Measurements from ENCODE around the gene TAS2R10.
"Not testable (repeated sequence)": the region's sequence is repeated elsewhere in the genome, so short reads cannot be mapped to it uniquely, and the experiment has no call there.

The TAS2R10 gene, protein sequence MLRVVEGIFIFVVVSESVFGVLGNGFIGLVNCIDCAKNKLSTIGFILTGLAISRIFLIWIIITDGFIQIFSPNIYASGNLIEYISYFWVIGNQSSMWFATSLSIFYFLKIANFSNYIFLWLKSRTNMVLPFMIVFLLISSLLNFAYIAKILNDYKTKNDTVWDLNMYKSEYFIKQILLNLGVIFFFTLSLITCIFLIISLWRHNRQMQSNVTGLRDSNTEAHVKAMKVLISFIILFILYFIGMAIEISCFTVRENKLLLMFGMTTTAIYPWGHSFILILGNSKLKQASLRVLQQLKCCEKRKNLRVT

DNA sequence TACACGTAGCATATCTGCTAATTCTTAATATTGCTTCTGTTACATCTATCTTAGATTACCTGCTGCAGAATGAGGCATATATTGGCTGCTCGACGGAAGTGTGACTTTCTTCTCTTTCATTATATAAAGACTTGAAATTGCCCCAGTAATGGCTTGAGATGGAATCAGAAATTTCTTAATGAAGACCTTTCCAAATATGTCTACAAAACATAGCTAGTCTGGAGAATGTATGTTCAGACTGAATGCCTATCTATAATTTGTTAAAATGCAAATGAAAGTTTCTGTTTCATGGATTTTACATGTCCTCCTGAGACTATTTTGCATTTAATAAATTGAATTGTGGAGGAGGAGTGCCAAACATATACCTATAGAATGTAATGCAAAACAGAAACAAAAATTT lies at the start of gene TAS2R10:
Gene TAS2R10, minus strand, starts transcription at position 101 of the 400 bp plus-strand sequence. Its CDS starts 89 bp downstream, at position 12.
- no peak for DNase-seq

DNA sequence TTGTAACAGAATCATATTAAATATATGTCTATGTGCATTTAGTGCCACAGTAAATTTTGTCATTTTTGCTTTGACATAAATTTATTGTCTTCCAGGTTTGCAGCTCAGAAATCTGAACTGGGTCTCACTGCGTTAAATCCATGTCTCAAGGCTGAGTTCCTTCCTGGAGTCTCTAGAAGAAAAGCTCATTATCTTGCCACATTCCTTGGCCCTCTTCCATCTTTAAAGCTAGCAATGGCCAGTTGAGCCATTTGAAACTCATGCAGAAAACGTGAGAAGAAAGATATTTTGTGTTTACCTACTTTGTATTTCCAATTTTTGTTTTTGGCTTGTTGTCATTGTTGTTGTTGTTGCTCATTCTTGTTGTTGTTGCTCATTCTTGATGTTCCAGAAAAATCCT lies 47.2 kb upstream of the TAS2R10 start:
- DNase-seq, result no peak

DNA sequence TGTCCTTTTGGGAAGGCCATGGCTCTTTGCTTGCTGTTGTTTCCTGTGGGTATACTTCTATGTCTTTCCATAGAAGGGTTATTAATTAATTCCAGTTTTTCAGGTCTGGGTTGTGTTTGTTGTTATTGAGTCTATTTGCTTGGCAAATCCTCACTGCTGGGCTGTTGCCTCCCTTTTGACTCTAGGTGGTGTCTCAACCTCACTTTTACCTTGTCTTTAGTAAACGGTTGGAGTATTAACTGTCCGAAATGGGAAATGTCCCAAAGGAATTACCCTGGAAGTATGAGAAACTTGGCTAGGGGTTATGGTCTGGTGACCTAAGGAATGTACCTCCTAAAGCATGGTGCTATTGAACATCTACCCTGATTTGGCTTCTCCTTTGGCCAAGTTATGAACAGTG lies 41.2 kb upstream of the TAS2R10 start:
- no peak for DNase-seq

DNA sequence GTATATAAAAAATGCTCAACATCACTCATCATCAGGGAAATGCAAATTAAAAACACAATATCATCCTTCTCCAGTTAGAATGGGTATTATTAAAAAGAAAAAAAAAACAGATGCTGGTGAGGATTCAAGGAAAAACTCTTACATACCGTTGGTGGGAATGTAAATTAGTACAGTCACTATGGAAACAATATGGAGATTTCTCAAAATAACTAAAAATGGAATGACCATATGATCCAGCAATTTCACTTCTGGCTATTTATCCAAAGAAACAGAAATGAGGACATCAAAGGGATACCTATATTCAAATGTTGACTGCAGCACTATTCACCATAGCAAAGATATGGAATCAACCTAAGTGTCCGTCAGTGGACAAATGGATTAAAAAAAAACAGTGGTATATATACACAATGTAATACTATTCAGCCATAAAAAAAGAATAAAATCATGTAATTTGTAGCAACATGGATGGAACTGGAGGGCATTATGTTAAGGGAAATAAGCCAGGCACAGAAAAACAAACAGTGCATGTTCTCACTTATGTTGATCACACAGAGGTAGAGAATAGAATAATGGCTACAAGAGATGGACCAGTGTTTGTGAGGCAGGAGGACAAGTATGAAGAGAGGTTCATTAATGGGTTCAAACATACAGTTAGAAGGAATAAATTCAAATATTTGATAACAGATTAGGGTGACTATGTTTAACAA lies 37.5 kb upstream of the TAS2R10 start:
- DNase-seq, result no peak

DNA sequence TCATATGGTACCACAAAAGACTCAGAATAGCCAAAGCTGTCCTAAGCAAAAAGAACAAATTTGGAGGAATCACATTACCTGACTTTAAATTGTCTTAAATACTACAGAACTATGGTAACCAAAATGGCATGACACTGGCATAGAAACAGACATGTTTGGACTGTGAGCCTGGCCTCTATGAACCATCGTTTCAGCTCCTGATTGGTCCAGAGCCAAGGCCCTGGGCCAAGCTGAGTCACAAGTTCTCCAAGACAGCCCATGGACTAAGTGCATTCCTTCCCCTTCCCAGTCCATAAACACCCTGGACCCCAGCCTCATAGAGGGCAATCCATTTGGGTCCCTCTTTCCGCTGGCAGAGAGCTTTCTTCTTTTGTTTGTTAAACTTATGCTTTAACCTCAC lies 35.2 kb upstream of the TAS2R10 start:
- no peak for DNase-seq

DNA sequence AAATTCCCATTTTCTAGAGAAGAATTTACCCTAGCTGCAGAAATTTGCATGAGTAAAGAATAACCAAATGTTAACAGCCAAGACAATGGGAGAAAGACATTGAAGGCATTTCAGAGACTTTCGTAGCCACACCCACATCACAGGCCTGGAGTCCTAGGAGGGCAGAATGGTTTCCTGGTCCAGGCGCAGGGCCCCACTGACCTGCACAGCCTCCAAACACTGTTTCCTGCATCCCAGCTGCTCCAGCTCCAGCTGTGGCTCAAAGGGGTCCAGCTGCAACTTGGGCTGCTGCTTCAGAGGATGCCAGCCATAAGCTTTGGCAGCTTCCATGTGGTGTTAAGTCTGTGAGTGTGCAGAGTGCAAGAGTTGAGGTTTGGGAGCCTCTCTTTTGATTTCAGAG lies 29.6 kb upstream of the TAS2R10 start:
- no peak for DNase-seq

DNA sequence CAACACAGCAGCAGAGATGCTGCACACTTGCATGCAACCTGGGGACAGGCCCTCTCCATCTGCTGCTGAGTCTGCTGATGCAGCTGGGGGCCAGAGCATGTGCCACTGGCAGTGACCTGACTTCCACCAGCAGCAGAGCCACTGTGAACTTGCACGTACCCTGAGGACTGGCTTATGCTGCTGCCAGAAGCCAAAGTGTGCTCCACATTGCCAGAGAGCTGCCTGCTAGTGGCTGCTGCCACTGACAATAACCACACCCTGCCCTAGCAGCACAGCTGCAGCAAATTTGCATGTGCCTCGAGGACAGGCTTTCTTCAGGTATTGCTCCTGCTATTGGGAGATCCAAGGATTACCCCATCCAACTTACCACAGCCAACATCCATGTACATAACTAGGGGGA lies 27.6 kb upstream of the TAS2R10 start:
- no peak for DNase-seq

DNA sequence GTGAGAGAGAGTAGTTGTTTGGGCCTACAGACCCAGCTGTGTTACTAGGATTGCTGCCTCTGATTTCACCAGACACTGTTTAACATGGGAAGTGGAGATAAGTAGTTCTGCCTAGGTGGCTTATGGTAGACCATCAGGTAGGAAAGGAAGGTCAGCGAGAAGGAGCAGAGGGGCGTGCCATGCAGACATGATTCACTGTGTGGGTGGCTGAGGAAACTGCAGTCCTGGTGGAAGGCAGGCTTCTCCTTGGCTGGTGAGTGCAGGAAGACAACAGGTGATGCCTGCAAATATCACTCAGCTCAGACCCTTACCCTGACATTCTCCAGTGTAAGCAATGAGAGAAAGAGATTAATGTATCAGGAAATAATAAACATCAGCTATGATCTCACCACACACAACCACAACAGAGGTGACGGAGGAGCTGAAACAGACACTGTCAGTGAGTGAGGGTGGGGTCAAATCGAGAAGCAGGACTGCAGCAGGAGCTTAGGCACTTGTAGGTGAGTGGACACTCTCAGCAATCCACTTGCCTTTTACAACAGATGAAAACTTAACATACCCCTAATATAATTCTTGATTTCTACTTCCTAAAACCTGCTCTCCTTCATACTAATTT lies 25.2 kb upstream of the TAS2R10 start:
- DNase-seq, result peak in 1 of 2 donors; percentile 5

DNA sequence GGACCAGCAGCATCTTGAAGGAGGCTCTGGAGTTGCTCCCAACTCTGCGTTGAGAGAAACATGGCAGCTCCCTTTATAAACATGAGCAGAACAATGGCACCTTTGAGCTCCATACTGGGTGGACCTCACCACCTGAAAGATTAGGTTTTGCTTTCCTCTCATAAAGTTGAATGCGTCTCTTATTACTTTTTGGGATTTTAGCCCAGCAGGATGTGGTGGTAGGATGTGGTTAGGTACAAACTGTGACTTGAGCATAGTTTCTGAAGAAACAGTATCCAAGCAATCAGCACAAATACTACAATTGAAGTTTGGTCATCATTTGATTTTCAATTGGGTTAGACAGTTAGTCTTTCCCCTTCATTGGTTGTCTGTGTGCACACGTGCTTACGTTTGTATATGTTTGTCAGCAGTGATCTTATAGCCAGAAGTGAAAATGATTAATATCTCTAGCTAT lies 23.3 kb upstream of the TAS2R10 start, which contains the start of gene PRR4:
Gene PRR4, minus strand, starts transcription at position 51 of the 454 bp plus-strand sequence. Its CDS starts 38 bp downstream, at position 13.
- DNase-seq, result peak in 1 of 2 donors; percentile 56

DNA sequence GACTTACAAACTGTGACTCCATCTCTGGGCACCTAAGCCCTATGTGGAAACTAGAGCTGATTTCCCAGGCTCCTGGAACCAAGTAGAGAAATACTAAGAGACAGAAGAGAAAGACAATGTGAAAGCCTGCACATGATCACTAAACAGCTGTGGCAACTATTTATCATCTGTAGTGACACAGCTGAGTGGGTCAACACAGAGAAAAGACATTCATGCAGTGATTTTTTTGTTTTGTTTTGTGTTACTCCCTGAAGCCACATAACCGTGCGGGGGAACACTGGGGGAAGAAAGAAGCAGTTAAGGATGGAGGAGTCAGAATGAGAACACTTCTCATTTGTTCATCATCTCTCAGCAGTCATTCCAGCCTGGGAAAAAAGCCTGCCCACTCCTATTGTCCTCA lies 21.6 kb upstream of the TAS2R10 start:
- no peak for DNase-seq

DNA sequence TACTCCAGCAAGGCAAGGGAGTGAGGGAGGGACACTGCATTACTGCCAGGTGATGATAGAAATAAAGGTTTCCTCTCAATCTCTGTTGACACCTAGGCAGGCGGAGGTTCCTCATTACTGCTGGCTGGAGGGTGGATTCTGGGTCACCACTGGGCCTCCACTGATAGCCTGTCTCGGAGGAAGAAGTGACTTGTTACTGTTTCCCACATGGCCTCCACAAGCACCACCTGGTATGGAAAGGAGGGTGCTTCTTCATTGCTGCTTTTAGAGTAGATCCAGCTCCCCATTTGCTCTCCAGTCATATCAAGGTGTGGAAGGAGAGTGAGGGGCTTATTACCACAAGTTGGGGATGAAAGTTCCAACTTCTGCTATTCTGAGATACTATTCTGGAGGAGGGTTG lies 16.7 kb upstream of the TAS2R10 start:
- DNase-seq, result no peak

DNA sequence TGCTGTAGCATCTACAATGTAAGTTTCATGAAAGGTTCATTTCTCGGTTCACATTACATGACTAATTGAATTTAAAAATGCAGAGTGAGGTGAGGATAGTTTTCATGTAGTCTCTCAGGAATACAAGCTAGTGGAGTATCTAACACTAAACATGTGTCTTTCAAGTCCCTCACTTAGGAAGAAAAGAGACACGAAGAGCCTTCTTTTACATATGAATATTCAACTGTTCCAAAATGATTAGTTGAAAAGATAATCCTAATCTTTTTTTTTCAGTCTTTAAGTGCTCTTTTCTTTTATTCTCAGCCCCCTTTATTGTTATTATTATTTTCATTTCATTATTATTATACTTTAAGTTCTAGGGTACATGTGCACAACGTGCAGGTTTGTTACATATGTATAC lies 12.3 kb upstream of the TAS2R10 start:
- no peak for DNase-seq

DNA sequence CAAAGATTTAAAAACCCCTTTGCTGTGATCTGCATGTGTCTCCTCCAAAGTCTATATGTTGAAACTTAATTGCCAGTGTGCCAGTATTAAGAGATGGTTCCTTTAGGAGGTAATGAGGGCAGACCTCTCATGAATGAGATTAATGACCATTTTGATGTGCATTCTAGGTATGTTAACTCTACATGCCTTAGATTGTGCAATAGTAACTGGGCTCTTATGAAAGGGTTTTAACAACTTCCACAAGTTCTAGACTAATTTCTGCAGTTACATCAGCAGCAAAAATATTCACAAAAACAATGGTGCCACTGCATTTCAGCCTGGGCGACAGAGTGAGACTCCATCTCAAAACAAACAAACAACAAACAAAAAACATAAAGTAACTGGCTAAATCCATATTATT lies 3.8 kb upstream of the TAS2R10 start:
- DNase-seq, result no peak

DNA sequence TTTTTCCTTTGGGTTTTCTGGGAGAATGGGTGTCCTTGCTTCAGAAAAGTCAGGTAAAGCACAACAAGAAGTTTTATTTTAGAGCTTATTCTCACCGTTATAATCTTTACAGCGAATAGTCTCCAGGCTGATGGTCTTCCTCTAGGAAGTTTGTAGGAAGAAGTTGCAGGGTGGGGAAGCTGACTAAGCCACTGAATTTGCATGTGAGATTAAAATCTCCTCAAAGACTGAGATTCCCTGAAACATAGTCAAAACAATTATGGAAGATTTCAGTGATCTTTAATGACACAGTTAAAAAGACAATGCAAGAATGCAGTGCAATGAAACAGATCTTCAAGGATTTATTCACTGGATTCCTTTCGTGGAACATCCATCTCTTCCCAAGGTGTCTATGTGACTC lies 1.2 kb downstream of the TAS2R10 start:
- DNase-seq, result no peak

DNA sequence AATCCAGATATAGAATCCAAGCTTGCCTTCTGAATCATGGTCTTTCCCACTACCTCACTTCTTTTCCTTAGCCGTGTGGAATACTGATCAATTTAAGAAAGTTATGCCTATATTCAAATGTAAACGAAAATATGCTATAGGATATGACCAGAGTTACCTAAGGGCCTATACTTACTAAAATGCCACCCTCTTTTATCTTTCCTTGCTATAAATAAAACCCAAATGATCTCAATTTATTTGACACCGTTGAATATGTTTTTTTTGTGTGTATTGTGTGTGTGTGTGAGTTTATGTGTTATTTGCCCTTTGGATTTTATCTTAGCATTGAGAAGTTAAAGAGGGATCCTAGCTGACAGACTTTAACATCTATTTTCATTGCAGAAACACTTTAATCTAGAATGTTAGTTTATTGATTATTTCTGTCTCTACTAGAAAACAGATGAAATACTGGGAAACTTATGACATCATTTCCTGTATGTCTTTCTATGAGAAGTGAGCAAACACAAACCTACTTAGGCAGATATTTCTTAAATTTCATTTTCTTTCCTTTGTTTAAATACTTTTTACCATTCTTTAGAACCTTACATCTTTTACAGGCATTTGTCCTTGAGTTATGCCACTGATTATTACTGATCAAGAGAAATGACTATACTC lies 14.1 kb downstream of the TAS2R10 start:
- DNase-seq, result no peak

DNA sequence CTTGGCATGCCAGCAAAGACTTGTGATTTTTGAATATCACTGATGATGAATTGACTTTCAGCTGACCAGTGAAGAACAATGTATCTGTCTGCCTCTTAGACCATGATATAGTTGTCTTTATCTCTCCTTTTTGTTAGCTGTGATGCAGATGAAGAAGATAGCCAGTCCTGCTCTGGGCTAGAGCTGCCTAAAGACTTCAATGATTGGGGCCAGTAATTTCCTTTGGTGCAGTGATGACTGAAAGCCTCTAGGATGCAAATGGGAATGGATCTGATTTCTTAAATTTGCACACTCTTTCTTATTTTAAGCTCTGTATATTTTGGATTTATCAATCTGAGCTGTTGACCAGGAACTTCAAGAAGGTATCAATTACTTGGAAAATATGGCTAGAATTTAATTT lies 16.1 kb downstream of the TAS2R10 start, which contains the start of gene TAS2R9:
Gene TAS2R9, minus strand, starts transcription at position 101 of the 400 bp plus-strand sequence. Its CDS starts 93 bp downstream, at position 8.
- no peak for DNase-seq

DNA sequence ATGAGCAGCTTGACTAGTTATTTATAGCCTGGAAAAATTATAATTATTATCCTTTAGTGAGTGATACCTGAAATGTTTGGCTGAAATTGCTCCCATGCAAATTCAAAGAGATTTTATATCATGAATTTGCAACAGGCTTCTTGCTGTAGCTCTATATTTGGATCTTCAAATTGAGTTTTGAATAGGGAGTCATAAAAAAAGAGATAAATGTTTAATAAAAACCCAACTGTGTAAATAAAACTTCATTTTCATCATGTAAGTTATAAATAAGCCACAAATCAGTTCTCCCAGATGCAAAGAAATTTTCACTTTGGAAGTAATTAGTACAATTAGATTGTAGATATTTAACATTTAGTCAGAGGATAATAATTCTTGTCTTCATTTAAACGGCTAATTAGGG lies 19.0 kb downstream of the TAS2R10 start, which contains the start of gene TAS2R8:
Gene TAS2R8, minus strand, starts transcription at position 101 of the 400 bp plus-strand sequence. CDS start 306 bp downstream, outside the sequence.
- no peak for DNase-seq

DNA sequence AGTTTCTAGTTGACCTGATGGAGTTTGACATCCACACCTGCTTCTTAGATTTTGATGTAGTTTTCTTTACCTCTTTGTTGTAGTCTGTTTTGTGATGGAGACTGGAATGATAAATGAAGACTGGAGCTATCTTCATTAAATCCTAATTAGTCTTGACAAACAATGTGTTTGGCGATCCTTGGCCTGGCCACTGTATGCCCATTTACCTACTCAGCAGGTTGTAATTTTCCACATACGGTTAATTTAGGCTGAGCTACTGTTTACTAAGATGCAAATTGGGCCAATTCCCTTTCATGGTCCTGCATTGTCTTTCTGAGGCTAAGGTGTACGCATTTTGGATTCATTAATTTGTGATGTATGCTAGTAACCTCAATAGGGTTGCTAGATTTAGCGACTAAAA lies 23.6 kb downstream of the TAS2R10 start, which contains the start of gene TAS2R7:
Gene TAS2R7, minus strand, starts transcription at position 41 of the 400 bp plus-strand sequence. CDS start 57 bp downstream, outside the sequence.
- DNase-seq, result no peak

DNA sequence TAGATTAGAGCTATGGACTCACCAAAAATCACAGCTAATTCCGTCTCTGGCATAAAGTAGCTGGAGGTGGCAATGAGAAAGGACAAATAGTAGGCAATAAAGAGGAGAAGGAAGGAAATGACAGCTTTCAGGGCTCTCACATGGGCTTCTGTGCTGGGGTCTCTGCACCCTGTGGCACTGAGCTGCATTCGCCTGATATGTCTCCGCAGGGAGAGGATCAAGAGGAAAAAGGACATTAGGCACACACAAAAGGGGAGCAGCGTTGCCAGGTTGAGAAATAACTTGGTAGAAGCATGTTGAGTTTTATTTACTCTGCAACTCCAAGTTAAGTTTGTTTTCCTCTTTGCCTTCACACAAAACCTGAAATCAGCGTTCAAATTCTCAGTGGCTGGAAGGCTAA lies 24.4 kb downstream of the TAS2R10 start:
- DNase-seq, result no peak

DNA sequence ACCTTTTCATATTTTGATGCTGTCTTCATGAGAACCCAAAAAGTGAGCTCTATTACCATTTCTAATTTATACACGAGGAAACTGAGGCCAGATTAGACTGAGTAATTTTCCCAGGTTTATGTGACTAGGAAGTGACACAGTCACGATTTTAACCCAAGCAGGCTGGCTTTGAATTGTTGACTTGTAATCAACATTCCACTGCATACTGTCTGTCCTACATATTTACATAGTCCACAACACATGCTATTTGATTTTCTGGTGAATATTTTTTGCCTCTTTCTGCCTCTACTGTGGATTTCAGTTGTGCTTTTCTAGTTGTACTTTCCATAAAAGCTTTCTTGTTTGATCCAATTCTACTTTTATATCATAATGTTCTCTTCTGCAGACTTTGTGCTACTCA lies 31.9 kb downstream of the TAS2R10 start:
- no peak for DNase-seq

DNA sequence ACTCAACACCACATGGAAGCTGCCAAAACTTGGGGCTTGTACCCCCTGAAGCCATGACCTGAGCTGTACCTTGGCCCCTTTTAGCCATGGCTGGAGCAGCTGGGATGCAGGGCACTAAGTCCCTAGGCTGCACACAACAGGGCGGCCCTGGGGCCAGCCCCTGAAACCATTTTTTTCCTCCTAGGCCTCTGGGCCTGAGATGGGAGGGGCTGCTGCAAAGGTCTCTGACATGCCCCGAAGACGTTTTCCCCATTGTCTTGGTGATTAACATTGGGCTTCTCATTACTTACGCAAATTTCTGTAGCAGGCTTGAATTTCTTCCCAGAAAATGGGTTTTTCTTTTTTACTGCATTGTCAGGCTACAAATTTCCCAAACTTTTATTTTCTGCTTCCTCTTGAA lies 34.4 kb downstream of the TAS2R10 start:
- not testable (repeated sequence) for DNase-seq

DNA sequence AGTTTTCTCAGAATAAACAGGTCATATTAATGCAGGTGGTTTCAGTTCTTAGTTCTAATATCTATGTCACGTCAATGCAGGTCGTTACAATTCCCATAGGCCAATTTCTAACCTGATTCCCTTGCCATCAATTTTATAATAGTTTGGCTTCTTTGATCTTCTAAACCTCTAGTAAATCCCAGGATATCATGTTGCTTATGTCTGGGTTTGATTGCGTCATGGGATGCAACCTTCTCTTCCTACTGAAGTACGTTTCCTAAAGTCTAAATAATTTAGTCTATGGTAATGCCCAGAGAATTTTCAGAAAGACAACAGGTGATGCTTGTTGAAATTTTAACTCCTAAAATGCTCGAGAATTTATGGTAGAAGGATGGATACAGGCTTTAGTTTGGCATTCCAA lies 42.9 kb downstream of the TAS2R10 start:
- DNase-seq, result no peak

DNA sequence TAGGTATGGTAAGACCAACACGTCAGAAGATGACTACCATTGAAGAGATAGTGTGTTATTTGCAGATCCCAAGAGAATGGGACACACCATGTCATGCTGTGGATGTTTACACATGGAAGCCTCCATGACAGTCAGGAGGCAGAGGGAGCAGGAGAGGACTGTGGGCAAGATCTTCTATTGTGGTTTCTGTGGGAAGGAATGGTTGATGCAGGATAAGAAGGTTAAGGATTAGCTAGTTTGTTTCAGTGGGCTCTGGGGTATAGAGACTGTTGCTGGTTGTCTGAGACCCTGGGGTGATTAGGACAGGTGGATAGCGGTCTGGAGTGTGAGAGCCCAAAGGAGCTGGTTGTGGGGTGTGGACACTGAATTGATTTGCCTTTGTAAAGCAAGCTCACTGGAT lies 47.1 kb downstream of the TAS2R10 start:
- no peak for DNase-seq

Measured in CD4-positive, alpha-beta T cell treated with Interleukin-4 for 1 hour (primary cell).